HG03432 (cell line): Measurements from ENCODE around the gene MAN2A1.
A peak's percentile ranks its signal among the peaks of the same experiment; 100 is the strongest.
"Not testable (repeated sequence)": the region's sequence is repeated elsewhere in the genome, so short reads cannot be mapped to it uniquely, and the experiment has no call there.

Experiments
- ATAC-seq: cut with Tn5 transposase; IDR thresholded peaks from one replicate; pipeline ENCODE4 v1.9.1; 2021; ENCODE audit warnings: mild to moderate bottlenecking, moderate library complexity; ENCODE audit not compliant: unreplicated experiment

Gene MAN2A1

GRCh38 chr5:109750463-109750862, 60.7 kb downstream of the MAN2A1 start:
- ATAC-seq = no peak

- no peak for ATAC-seq
These were observed 63.6 kb downstream of the MAN2A1 start for GRCh38 chr5:109753279-109753678.

GRCh38 chr5:109754319-109754718, 64.6 kb downstream of the MAN2A1 start:
- ATAC-seq = no peak

GRCh38 chr5:109755761-109756160, 66.0 kb downstream of the MAN2A1 start:
- ATAC-seq = no peak

- no peak for ATAC-seq
These were observed 66.9 kb downstream of the MAN2A1 start for GRCh38 chr5:109756543-109757185.

- ATAC-seq = no peak
These were observed 67.8 kb downstream of the MAN2A1 start for GRCh38 chr5:109757490-109757889.

GRCh38 chr5:109759306-109759705, 69.6 kb downstream of the MAN2A1 start:
- ATAC-seq = no peak

- ATAC-seq = not testable (repeated sequence)
These were observed 70.4 kb downstream of the MAN2A1 start for GRCh38 chr5:109760130-109760529.

GRCh38 chr5:109762821-109763220, 73.1 kb downstream of the MAN2A1 start:
- no peak for ATAC-seq

- ATAC-seq = no peak
These were observed 77.7 kb downstream of the MAN2A1 start for GRCh38 chr5:109767184-109767995.

GRCh38 chr5:109767997-109768396, 78.3 kb downstream of the MAN2A1 start:
- ATAC-seq = no peak

GRCh38 chr5:109769597-109770291, 80.0 kb downstream of the MAN2A1 start:
- no peak for ATAC-seq

- ATAC-seq = no peak
These were observed 85.4 kb downstream of the MAN2A1 start for GRCh38 chr5:109775130-109775529.

GRCh38 chr5:109779036-109779735, 89.5 kb downstream of the MAN2A1 start:
- ATAC-seq = no peak

- no peak for ATAC-seq
These were observed 95.0 kb downstream of the MAN2A1 start for GRCh38 chr5:109784687-109785086.

GRCh38 chr5:109786206-109786855, 96.6 kb downstream of the MAN2A1 start:
- no peak for ATAC-seq

- peak; percentile 99 for ATAC-seq
These were observed 98.9 kb downstream of the MAN2A1 start for GRCh38 chr5:109788596-109788995.

GRCh38 chr5:109792613-109793012, 102.9 kb downstream of the MAN2A1 start:
- ATAC-seq = no peak

- no peak for ATAC-seq
These were observed 114.1 kb downstream of the MAN2A1 start for GRCh38 chr5:109803854-109804253.

- ATAC-seq = peak; percentile 48
These were observed 115.7 kb downstream of the MAN2A1 start for GRCh38 chr5:109805472-109805871.

- ATAC-seq = peak; percentile 32
These were observed 116.2 kb downstream of the MAN2A1 start for GRCh38 chr5:109805883-109806282.
